HG02571 (cell line): ENCODE data around the gene KLF3.

Experiments
- ATAC-seq: cut with Tn5 transposase; IDR thresholded peaks from one replicate; pipeline ENCODE4 v1.9.1; 2021; ENCODE audit warnings: mild to moderate bottlenecking, moderate library complexity; ENCODE audit not compliant: unreplicated experiment

The KLF3 gene

GRCh38 chr4:38734446-38734845 is 70.4 kb downstream of the KLF3 start:
- ATAC-seq = no peak

GRCh38 chr4:38734911-38735310 is 70.9 kb downstream of the KLF3 start:
- no peak for ATAC-seq

- no peak for ATAC-seq
Measured at GRCh38 chr4:38735870-38736269, 71.9 kb downstream of the KLF3 start.

- no peak for ATAC-seq
Measured at GRCh38 chr4:38738940-38739803, 75.2 kb downstream of the KLF3 start.

- ATAC-seq = no peak
Measured at GRCh38 chr4:38740303-38740702, 76.3 kb downstream of the KLF3 start.

- ATAC-seq = no peak
Measured at GRCh38 chr4:38743866-38744265, 79.9 kb downstream of the KLF3 start.

- no peak for ATAC-seq
Measured at GRCh38 chr4:38745881-38746280, 81.9 kb downstream of the KLF3 start.

- ATAC-seq = no peak
Measured at GRCh38 chr4:38747629-38748028, 83.6 kb downstream of the KLF3 start.

GRCh38 chr4:38749336-38749735 is 85.3 kb downstream of the KLF3 start:
- ATAC-seq = no peak
